ENCODE results near the gene LRRC8B.

GRCh38 chr1:89565521-89565920, 40.9 kb downstream of the LRRC8B start:
- TF ChIP-seq POLR2A (IDR thresholded peaks at IDR 0.05; ENCODE audit: low read length) (no peak), GATA1 (IDR thresholded peaks at IDR 0.05; ENCODE audit: low read depth, low read length) (no peak)

Data from erythroblast (primary cell).